ENCODE data around the gene ASXL2.

The ASXL2 gene

GRCh38 chr2:25684577-25685473 is 193.5 kb downstream of the ASXL2 start:
- no peak for DNase-seq
